GM21619 (cell line): ENCODE measurements around the gene ROMO1.
"Not testable (repeated sequence)": the region's sequence is repeated elsewhere in the genome, so short reads cannot be mapped to it uniquely, and the experiment has no call there.

ENCODE experiments used
- ATAC-seq: cut with Tn5 transposase; IDR thresholded peaks from one replicate; pipeline ENCODE4 v1.9.1; 2021; ENCODE audit not compliant: unreplicated experiment

Gene ROMO1

DNA sequence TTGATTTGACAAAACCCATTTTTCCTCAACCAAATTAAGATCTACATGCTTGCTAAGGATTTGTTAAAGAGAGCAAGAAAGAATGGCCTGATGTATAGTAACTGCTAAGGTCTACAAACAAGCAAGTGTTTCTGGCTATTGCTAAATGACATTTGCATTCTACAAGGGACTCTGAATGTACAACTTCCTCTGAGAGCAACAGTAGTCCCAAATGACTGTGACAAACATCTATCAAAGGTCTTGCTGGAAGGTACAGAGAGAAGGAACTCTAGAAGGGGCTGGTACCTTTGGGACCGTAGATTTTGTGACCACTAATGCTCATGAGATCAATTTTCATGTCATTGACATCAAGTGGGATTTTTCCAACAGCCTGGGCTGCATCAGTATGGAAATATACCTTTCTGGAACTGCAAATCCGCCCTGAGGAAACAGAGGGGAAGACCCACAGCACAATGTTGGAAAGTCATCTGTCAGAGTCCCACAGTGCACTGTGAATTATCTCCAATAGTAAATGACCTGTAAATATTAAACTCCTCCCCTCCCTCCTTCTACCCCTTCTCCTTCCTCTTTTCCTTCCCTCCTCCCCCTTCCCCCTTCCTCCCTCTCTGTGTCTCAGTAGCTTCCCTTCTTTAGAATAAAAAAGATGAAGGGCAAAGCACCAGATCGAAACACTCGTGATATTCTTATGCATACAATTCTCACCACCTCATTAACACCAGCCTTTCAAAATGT is 18.6 kb upstream of the ROMO1 start:
- ATAC-seq, result no peak

- no peak for ATAC-seq
These were observed 17.2 kb upstream of the ROMO1 start for GRCh38 chr20:35681960-35682359.

DNA sequence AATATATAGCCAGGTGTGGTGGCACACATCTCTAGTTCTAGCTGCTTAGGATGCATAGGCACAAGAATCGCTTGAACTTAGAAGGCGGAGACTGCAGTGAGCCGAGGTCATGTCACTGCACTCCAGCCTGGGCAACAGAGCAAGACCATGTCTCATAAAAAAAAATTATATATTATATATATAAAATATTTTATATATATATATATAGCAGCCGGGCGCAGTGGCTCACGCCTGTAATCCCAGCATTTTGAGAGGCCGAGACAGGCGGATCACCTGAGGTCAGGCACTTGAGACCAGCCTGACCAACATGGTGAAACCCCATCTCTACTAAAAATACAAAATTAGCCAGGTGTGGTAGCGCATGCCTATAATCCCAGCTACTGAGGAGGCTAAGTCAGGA is 13.8 kb upstream of the ROMO1 start:
- ATAC-seq, result not testable (repeated sequence)

DNA sequence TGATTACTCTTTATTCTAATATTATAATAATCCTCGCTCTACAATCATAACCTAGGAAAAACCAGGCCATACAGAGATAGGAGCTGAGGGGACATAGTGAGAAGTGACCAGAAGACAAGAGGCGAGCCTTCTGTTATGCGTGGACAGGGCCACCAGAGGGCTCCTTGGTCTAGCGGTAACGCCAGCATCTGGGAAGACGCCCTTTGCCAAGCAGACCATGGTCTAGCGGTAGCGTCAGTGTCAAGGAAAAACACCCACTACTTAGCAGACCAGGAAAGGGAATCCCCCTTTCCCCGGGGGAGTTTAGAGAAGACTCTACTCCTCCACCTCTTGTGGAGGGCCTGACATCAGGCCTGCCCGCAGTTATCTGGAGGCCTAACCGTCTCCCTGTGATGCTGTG is 12.3 kb upstream of the ROMO1 start:
- not testable (repeated sequence) for ATAC-seq

- ATAC-seq, result no peak
These were observed 8.9 kb upstream of the ROMO1 start for GRCh38 chr20:35690265-35690664.

DNA sequence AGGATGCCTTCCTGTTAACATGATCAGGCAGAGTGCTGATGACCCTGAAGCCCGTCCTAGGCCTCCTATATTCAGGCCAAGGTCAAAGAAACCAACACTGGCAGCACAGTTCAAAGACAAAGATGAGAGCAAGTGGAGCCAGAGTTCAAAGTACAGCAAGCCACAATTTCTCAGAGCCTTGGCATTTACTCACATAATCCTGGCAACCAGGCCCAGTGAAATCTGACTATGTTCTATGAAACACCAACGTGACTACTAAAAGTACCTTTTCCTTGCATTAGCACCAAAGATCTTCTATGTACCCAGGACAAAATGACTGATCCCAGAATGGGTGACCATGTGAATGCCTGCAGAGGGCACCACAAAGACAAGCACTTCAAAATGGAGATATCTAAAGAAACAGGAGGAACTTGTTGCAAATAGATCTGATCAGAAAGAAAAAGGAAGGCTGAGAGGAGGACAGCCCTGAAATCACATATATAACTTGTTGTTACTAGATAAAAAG is 3.9 kb upstream of the ROMO1 start:
- no peak for ATAC-seq

- ATAC-seq, result no peak
These were observed 3.2 kb upstream of the ROMO1 start for GRCh38 chr20:35695978-35696377.

GRCh38 chr20:35697696-35698297 is 1.4 kb upstream of the ROMO1 start:
- no peak for ATAC-seq

DNA sequence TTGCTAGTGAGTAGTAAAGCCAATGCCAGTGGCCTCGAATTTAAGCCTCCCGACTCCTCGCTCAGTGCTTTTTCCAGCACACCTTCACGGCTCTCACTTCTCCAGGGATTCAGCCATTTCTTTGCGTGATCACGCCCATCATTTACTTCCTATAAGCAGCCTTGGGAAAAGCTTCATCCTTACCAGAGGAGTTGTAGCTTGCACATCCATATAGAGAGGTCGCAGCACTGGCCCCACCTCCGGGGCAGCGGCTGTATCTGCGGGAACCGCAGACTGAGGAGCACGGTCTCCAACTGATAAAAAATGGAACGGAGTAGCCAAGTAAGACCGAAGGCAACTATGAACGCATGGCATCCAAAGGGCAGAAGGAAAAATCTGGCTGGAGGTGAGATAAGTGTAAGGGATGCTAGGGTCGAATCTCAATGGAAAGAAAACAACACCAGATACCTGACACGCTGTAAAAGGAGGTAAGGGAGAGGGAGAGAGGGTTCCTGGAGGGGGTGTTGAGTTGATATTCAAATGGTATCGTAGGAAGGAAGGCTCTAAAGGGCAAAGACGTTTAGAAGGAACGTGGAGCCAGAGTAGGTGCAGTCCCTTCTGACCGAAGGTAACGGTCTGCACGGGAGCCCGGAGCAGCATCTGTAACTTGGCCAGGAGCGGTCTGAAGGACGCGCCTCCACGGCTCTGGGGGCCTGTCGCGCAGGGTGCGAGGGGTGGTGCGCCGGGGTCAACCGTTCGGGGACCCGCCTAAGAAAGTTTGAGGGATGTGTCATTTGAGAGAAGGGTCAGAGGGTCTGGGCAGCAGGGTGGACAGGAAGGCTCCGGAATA is 693 bp upstream of the ROMO1 start:
- ATAC-seq, result peak; percentile 33

GRCh38 chr20:35699957-35700624 is 886 bp downstream of the ROMO1 start:
- no peak for ATAC-seq

DNA sequence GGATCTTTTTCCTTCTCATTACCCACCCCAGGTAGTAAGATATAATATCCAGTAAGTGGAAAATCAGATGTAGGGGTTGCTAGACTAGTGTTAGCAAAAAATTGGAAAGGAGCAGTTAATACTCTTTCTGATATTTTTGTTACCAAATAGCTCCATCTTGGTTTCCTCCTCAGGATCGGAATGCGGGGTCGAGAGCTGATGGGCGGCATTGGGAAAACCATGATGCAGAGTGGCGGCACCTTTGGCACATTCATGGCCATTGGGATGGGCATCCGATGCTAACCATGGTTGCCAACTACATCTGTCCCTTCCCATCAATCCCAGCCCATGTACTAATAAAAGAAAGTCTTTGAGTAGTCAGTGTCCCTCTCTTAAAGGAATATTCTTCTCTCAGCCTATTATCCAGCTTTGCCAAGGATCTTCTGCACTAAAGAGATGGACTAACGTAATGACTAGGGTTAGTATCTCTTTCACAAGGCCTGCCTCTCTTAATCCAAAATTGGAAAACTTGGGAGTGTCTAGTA is 1.5 kb downstream of the ROMO1 start:
- no peak for ATAC-seq

DNA sequence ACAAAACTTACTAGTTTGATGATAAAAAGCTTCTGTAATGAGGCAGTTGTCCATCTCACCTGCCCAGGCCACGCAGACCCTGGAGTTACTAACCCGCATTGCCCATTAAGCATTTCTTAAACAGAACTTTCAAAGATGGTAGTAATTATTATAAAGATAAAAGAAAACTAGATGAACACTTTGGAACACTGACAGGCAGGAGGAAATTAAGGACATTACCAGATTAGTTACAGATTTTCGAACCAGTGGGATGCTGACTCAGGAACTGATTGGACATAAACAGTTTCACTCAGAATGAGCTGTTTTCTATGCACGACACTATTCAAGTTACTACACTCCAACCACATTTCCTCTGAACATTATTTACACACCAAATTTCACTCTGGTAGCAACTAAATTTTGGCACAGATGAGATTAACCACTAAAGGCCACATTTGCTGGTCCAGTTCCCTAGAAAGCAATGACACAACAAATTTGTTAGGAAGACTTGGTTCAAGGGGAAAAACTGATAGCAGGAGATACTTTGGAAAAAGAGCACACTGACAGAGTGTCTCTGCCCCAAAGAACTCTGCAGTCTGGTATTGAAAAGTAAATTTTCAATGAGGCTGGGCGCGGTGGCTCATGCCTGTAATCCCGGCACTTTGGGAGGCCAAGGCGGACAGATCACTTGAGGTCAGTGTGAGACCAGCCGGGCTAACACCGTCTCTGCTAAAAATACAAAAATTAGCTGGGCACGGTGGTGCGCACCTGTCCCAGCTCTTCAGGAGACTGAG is 3.0 kb downstream of the ROMO1 start:
- no peak for ATAC-seq

DNA sequence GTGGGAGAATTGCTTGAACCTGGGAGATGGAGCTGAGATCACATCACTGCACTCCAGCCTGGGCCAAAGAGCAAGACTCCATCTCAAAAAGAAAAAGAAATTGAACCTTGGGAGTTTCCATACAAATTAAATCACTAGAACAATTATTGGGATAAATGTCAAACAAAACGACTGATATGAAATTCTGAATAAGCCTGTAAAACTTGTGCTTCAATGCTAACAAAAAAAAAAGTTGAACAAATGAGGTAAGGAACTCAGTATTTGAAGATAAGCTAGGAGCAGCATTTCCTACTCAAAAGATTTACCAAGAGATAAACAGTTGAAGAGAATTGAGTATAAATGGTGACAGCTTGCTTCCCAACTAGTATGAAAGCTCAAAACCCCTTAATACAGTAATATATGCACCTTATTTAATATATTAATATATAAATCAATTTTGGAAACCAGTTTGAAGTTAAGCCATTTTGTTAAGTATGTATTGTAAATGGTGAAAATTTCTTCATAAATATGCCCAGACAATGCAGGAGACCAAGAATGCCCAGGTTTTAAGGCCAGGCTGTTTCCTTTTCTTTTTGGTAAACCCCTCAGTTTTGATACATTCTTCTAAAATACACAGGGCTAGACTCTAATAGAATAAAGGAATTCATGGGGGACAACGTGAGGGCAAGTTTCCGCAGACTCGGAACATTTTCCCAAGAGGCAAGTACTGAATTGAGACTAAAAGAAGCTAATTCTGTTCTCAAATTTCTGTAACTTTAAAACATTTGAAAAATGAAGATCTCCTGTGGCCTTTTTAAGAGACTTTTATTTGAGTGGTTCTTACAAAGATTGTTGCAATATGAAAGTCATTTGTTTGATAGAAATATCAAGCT is 3.9 kb downstream of the ROMO1 start:
- ATAC-seq, result no peak

- ATAC-seq, result no peak
These were observed 5.5 kb downstream of the ROMO1 start for GRCh38 chr20:35704514-35705261.

DNA sequence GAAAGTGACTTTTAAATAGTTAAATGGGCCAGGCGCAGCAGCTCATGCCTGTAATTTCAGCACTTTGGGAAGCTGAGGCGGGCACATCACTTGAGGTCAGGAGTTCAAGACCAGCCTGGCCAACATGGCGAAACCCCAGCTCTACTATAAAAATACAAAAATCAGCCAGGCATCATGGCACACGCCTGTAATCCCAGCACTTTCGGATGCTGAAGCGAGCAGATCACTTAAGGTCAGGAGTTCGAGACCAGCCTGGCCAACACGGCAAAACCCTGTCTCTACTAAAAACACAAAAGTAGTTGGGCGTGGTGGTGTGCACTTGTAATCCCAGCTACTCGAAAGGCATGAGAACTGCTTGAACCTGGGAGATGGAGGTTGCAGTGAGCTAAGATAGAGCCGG is 6.7 kb downstream of the ROMO1 start:
- not testable (repeated sequence) for ATAC-seq

GRCh38 chr20:35706591-35707529 is 7.7 kb downstream of the ROMO1 start:
- not testable (repeated sequence) for ATAC-seq

GRCh38 chr20:35708502-35708901 is 9.3 kb downstream of the ROMO1 start:
- ATAC-seq, result no peak
